ENCODE measurements around the gene CORO2A. TPM values are rescaled to one million over a fixed set of nuclear protein-coding genes. Genes with fewer than 3 reads are reported as not detected.

Gene CORO2A
- total and polyA plus RNA-seq, 2 of the 13 experiments (the other 11 are each of a cell fraction or from before 2014, with no cell fraction given): 14.4 to 15.3 TPM

- TF ChIP-seq ZFX (CRISPR knock-in tag; IDR thresholded peaks at IDR 0.05; ENCODE audit: low read depth) (peak; percentile 72), ZNF224 (CRISPR knock-in tag; IDR thresholded peaks at IDR 0.05) (no peak), ZNF451 (CRISPR knock-in tag; IDR thresholded peaks at IDR 0.05) (no peak), TRAFD1 (CRISPR knock-in tag; IDR thresholded peaks at IDR 0.05; ENCODE audit: borderline replicate concordance) (no peak), KDM6A (CRISPR knock-in tag; IDR thresholded peaks at IDR 0.05; ENCODE audit: low read depth) (no peak), ZNF660 (CRISPR knock-in tag; IDR thresholded peaks at IDR 0.05; ENCODE audit: borderline replicate concordance, low read depth) (no peak), HOXA3 (CRISPR knock-in tag; IDR thresholded peaks at IDR 0.05) (peak; percentile 56; the same call in 1 of the 2 replicates), MAZ (IDR thresholded peaks at IDR 0.05; ENCODE audit: borderline replicate concordance, low read depth, low read length) (no peak), MAZ (CRISPR knock-in tag; IDR thresholded peaks at IDR 0.05; ENCODE audit: low read depth) (no peak), ZNF770 (CRISPR knock-in tag; IDR thresholded peaks at IDR 0.05) (no peak), SPEN (CRISPR knock-in tag; IDR thresholded peaks at IDR 0.05; ENCODE audit: low read depth) (no peak), ZNF431 (CRISPR knock-in tag; IDR thresholded peaks at IDR 0.05; ENCODE audit: borderline replicate concordance, low read depth) (no peak), ZNF674 (CRISPR knock-in tag; IDR thresholded peaks at IDR 0.05; ENCODE audit: low read depth) (no peak), ZNF567 (CRISPR knock-in tag; IDR thresholded peaks at IDR 0.05; ENCODE audit: borderline replicate concordance) (no peak), ARNT (IDR thresholded peaks at IDR 0.05) (no peak), GATA4 (IDR thresholded peaks at IDR 0.05; ENCODE audit: borderline replicate concordance, low read depth) (no peak), FOXK2 (IDR thresholded peaks at IDR 0.05) (no peak), KLF15 (CRISPR knock-in tag; IDR thresholded peaks at IDR 0.05; ENCODE audit: borderline replicate concordance) (no peak), HNRNPL (IDR thresholded peaks at IDR 0.05; ENCODE audit: low read depth, low read length) (0 out of 2 replicates have a peak, but pooled peaks have one; percentile 68)
- TF ChIP-seq, protein P1, sequence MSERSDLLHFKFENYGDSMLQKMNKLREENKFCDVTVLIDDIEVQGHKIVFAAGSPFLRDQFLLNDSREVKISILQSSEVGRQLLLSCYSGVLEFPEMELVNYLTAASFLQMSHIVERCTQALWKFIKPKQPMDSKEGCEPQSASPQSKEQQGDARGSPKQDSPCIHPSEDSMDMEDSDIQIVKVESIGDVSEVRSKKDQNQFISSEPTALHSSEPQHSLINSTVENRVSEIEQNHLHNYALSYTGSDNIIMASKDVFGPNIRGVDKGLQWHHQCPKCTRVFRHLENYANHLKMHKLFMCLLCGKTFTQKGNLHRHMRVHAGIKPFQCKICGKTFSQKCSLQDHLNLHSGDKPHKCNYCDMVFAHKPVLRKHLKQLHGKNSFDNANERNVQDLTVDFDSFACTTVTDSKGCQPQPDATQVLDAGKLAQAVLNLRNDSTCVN (CRISPR knock-in tag; IDR thresholded peaks at IDR 0.05; ENCODE audit: borderline replicate concordance): 0 out of 2 replicates have a peak, but pooled peaks have one; percentile 39
These were observed 50.1 kb downstream of the CORO2A start (continued) for GRCh38 chr9:98142182-98142907.

Data from HepG2 (cell line).